UCSD-AML1 (cell line): ENCODE measurements around the gene ADAMTS17.

Source experiments
- DNase-seq: peaks from one replicate; lab custom pipeline; 2025; ENCODE audit not compliant: unreplicated experiment; lab: John Stamatoyannopoulos, UW

ADAMTS17 gene

DNA sequence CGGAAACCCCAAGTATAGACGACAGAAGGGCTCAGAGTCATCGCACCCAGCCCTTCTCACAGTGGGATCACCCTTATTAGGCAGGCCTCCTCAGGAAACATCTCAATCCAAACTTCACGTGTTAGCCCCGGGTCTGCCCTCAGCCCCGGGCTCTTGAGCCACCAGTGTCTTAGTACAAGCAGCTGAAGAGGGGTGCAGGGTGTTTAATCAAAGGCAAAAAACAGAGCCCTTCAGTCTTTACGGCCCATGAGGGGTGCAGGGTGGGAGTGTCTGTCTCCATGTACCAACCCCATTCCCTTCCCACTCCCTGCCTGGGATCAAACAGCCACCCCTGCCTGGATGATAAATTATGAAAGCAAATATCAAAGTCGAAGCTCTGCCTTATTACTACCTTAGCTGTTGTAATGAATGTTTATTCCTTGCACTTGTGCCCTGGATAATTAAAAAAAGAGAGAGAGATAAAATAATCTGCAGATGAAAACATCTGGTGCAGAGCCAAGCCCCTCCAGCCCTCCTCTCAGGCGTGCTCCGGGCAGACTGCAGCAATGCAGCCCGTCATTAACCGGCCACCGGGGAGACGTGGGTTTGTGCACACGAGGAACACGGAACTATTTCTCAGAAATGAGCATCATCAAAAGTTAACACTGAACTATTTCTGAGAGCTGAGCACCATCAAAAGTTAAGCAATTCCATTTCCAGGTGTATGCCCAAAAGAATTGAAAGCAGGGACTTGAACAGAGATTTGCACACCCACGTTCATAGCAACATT, 64.5 kb downstream of the ADAMTS17 start:
- no peak for DNase-seq

DNA sequence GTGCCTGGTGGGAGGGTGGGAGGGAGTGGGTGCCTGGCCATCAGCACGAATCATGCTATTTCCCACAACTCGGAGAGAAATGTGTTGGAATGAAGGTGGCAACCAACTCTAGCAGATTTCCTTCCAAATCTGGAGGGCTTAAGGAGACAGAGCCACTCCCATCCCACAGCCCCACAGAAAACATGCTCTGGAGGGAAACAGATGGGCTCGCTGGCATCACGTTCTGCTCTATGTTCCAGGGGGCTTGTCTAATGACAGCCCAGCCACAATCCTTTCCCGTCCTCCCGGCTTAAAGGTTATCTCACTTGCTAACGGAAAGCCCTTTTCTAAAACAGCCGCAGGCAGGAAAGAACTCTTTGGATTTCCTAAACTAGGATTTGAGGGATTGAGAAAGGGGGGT, 65.3 kb downstream of the ADAMTS17 start:
- DNase-seq = no peak

- no peak for DNase-seq
Measured at GRCh38 chr15:100275641-100276040, 66.1 kb downstream of the ADAMTS17 start.

- DNase-seq = no peak
Measured at GRCh38 chr15:100269831-100270230, 71.9 kb downstream of the ADAMTS17 start.

DNA sequence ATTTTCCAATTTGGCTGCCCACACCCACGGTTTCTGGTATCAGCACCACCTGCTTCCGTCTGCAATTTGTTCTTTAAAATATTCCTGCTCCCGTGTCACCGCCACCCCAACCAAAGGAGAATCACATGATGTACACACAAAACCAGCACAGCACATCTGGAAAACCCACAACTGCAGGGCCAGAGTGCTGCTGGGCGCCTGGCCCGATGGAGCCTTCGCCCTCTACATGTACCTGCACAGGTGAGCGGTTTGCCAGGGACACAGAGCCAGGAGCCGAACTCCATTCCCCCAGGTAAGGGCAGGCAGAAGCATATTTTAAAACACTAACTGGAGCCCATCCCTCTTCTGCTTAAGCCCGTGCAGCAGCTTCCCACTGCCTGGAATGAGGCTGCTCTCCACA, 75.6 kb downstream of the ADAMTS17 start:
- no peak for DNase-seq

GRCh38 chr15:100265641-100266035, 76.1 kb downstream of the ADAMTS17 start:
- no peak for DNase-seq

- no peak for DNase-seq
Measured at GRCh38 chr15:100264994-100265640, 76.7 kb downstream of the ADAMTS17 start.

GRCh38 chr15:100263721-100264455, 77.9 kb downstream of the ADAMTS17 start:
- no peak for DNase-seq

DNA sequence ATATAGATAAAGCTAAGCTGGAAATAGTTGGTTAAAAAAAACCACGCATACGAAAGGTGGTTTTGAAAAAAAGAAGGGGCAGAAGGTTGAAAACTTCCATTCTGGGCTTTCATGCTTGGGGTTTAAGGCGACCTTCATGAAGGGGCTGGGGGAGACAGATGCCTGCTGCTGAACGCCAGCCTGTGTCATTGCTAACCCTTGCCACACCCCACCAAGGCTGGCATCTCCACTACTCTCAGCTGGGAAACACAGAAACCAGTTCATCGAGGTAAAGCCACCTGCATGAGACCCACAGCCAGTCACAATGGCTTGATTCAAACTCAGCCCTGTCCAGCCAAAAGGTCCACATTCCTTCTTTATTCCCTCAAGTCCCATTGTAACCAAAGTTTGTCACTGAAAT, 78.7 kb downstream of the ADAMTS17 start:
- DNase-seq = no peak

DNA sequence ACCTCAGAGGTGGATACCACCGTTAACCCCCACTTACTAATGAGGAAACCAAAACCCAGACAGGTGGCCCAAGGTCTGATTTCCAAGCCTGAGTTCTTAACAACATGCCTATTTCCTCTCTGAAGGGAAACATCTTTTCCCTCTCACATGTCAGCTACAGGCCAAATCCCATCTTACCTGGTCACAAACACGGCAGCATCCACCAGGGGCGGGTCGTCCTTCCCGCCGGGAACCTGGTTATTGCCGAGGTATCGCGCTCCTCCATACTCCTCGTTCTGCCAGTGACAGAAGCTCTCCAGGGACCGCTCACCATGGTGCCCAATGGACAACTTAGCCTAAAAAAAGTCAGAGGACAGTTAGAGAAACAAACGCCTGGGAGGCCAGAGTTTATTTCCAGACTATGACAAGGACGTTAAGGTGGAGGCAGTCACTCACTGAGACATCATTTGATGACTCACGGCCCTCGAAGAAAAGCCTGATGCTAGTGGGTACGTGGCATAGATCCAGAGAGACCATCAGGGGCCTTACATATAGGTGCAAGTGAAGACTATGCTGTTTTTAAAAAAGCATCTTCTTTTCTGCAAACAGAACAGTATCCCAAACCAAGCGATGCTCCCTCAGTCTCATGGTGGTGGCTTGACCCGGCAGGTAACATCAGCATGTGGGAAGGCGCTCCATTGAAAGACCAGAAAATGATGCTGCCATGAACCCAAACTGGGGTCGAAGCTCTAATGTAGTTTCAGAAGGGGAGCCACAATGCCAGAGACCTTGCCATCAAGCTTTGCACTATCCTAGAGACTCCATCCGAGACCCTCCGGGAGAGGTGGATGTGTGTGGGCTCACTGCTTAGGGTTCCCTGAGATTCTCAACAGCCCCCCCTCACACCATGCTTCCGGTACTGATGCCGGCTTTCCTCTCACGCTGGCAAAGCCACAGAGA, 80.2 kb downstream of the ADAMTS17 start:
- no peak for DNase-seq

- DNase-seq = no peak
Measured at GRCh38 chr15:100259266-100259665, 82.5 kb downstream of the ADAMTS17 start.

- DNase-seq = no peak
Measured at GRCh38 chr15:100256970-100257650, 84.7 kb downstream of the ADAMTS17 start.

GRCh38 chr15:100256101-100256969, 85.4 kb downstream of the ADAMTS17 start:
- DNase-seq = no peak

DNA sequence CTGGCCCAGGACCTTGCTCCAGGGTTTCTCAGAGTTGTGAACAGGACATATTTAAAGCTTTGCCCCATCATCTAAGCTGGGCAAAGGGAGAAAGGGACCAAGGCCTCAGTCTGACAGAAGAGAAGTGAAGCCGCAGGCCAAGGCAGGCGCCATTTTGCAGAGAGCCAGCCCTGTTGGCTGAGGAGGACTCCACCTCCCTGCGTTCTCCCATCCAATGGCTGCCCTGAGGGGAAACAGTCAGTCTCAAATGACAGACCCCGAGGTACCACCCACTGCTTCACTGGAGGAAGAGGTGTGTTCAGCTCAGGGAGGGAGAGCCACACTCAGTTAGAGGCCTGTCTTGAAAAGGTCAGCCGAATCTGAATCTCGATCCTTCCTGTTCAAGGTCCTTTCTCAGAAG, 86.1 kb downstream of the ADAMTS17 start:
- DNase-seq = no peak

- no peak for DNase-seq
Measured at GRCh38 chr15:100254691-100255090, 87.1 kb downstream of the ADAMTS17 start.

DNA sequence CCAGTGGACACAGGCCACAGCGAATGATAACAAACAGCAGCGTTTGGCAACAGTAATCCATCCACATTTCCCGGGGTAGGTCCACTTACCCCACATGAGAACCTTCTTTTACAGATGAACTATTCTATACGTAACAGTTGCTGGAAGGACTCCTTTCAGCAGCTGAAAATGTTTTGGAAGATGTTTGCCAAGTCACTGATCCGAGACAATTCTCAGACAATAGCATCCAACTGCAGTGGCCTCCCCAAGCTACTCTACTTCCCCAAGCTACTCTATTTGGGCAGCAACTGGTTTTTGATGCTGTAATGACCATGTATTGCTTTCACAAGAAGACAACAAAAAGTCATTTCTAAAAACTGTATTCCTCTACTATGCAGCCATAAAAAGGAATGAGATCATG, 87.5 kb downstream of the ADAMTS17 start:
- no peak for DNase-seq

GRCh38 chr15:100253640-100254039, 88.1 kb downstream of the ADAMTS17 start:
- no peak for DNase-seq

GRCh38 chr15:100252779-100253417, 88.9 kb downstream of the ADAMTS17 start:
- no peak for DNase-seq

DNA sequence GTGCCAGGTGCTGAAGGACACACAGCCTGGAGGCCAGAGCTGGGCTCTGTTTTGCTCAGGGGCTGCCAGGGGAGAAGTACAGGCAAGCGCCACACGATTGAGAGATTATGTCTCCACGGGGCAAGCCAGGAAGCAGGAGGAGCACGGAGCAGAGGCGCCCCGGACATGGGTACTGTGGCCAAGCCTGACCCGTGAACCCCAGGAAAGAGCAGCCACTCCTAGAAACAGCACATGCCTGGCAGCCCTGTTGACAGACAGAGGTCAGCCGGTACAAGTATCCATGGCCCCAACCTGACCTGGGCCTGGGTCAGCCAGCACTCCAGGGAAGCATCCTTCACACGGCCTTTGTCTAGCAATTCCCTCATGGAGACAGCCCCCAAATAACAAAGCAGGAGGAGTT, 89.4 kb downstream of the ADAMTS17 start:
- DNase-seq = no peak
